Peyer's patch (tissue), 4 donors: ENCODE data around the gene GPLD1.

Source experiments
- CTCF ChIP-seq, 6 experiments: fragments of 450-650 bp in 4 of 6; fragments of 200-600 bp in 2 of 6; sonication (generic) in 1 of 6; IDR thresholded peaks; one replicate each; pipeline ENCODE4 v1.5.1; 2017 to 2019; ENCODE audit warnings: antibody characterized with exemption in 6 of 6, mild to moderate bottlenecking in 3 of 6, moderate library complexity in 1 of 6
- POLR2A ChIP-seq, 2 donors: fragments of 450-650 bp; IDR thresholded peaks; one replicate each; pipeline ENCODE4 v1.5.1; 2017; ENCODE audit warnings: antibody characterized with exemption in 2 of 2, mild to moderate bottlenecking in 2 of 2, moderate library complexity in 2 of 2

DNA sequence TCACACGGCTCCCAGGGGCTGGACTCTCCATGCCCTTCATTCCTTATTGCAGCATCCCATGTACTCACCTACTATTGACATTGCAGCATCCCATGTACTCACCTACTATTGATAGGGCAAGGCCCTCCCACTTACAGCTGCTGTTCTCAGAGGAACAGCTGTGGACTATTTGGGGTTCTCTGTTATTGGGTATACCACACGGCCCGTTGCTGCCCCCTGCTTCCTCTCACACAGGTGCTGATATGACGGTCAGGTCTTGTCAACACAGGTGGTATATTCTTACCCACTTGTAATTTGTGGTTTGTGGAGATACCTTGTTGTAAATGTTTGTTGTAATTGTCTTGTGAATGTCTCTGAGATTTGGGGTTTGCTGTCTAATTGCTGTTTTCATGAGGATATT lies 24.2 kb upstream of the GPLD1 start:
- TF ChIP-seq CTCF (IDR thresholded peaks at IDR 0.05) (no peak), POLR2A (IDR thresholded peaks at IDR 0.05) (no peak)
